ENCODE measurements around the gene SHLD1.

GRCh38 chr20:5808901-5809300, 58.7 kb downstream of the SHLD1 start:
- TF ChIP-seq CTCF (conservative IDR thresholded peaks at IDR 0.05 in 1 of 2, IDR thresholded peaks at IDR 0.05 in 1 of 2; ENCODE audit: low read depth in 1 of 2, low read length in 2 of 2) (no peak), EZH2 (IDR thresholded peaks at IDR 0.05; ENCODE audit: low read length, missing control alignments) (no peak)
